Activated CD4-positive, alpha-beta T cell treated with anti-CD3 and anti-CD28 coated beads, Interleukin-2, amount 50 U/mL, for 48 hours (primary cell): ENCODE measurements around the gene DLG2.
"Not testable (repeated sequence)": the region's sequence is repeated elsewhere in the genome, so short reads cannot be mapped to it uniquely, and the experiment has no call there.

Experiments used
- DNase-seq, 2 experiments: peaks; one replicate each; pipeline ENCODE4 v3.0.0-alpha.2; 2020

The DLG2 gene

DNA sequence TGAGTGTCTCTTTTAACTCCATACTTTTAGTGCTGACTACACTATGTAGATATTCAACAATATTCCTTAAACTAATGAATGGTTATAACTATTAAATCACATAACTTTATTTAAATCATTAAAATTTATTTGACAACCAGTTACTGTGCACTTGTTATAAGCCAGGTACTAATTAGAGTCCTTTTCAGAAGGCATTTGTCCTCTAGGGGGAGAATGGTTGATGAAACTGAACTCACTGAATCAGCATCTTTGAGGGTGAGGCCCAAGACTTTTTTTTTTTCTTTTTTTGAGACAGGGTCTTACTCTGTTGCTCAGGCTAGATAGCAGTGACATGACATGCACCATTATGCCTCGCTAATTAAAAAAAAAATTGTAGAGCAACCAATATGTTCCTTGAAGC lies 1825.3 kb downstream of the DLG2 start:
- DNase-seq = no peak

GRCh38 chr11:83793310-83793709 lies 1833.8 kb downstream of the DLG2 start:
- no peak for DNase-seq

GRCh38 chr11:83791557-83791956 lies 1835.6 kb downstream of the DLG2 start:
- DNase-seq = no peak

- no peak for DNase-seq
Measured at GRCh38 chr11:83785942-83786341, 1841.2 kb downstream of the DLG2 start.

GRCh38 chr11:83784419-83784818 lies 1842.7 kb downstream of the DLG2 start:
- DNase-seq = no peak

DNA sequence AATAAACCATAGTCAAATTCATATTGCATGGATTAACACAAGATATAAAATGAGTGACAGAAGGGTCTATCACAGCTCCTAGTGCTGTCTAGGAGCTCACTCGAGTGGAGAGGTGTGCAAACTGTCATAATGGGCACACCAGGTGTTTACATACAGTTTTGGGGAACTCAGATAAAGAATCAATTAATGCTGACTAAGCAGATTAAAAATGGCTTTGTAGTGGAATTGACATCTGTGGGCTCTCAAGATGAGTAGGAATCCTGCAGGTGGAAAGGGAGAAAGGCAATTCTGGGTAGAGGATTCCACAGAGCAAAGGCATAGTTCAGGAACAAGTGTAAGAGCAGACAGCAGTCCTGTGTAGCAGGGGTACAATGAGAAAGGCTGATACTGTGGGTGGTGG lies 1844.8 kb downstream of the DLG2 start:
- no peak for DNase-seq

GRCh38 chr11:83779876-83780275 lies 1847.3 kb downstream of the DLG2 start:
- DNase-seq = no peak

DNA sequence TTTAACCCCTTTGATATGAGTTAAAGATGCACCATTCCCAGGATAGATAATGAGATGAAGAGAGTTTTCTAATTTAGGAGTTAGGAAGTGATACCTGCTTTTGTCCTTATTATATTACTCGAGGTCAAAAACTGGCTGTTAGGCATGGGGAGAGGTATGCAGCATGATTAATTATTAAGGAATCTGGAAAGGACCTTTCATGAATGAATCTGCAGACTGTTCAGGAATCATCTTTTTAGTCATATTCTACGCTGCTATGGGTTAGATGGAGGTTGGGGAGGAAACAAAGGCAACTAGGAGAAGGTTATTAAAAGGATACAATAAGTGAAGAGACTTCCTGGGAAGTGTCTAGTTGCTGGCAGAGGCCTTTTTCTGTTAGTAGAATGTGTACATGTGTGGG lies 1848.5 kb downstream of the DLG2 start:
- DNase-seq = no peak

GRCh38 chr11:83773950-83774880 lies 1852.9 kb downstream of the DLG2 start:
- no peak for DNase-seq

DNA sequence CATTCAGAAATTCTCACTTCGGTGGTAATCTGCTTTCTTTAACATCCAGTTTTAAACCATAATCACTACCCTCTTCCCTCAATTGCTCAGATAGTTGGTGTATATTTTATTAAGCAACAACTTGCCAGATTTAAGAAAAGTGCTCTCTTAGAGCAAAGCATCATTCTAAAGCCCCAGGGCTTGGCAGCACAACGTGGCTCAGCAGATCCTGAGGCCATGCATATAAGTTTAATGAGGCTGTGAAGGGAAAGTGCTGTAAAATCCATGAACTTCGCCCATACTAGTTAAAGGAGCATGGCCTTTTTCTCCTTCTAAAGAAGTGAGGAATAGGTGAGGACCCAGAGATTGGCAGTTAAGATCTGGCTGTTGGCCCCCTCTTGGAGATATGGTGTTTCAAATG lies 1858.7 kb downstream of the DLG2 start:
- DNase-seq = no peak

GRCh38 chr11:83766932-83767331 lies 1860.2 kb downstream of the DLG2 start:
- no peak for DNase-seq

GRCh38 chr11:83764643-83765042 lies 1862.5 kb downstream of the DLG2 start:
- no peak for DNase-seq

- no peak for DNase-seq
Measured at GRCh38 chr11:83760932-83761331, 1866.2 kb downstream of the DLG2 start.

- DNase-seq = no peak
Measured at GRCh38 chr11:83759148-83759547, 1868.0 kb downstream of the DLG2 start.

- no peak for DNase-seq
Measured at GRCh38 chr11:83751041-83751440, 1876.1 kb downstream of the DLG2 start.

DNA sequence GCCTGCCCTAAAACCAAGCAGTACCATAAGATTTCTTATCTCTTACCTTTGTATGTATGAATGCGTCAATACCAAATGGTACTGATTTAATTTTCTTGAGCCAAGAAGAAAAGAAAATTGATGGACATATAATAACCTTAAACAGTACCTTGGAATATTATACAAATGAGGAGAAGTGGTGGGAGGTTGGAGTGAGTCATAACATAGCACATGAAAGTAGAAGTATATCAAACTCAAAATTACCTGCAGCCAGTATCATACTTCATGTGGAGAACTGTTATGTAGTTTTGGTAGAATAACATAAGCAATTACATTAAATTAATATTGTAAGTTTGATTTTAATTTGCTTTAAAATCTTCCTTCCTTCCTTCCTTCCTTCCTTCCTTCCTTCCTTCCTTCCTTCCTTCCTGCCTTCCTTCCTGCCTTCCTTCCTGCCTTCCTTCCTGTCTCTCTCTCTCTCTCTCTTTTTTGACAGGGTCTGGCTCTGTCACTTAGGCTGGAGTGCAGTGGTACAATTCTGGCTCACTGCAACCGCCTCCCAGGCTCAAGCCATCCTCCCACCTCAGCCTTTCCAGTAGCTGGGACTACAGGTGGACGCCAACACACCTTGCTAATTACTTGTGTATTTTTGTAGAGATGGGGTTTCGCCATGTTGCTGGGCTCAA lies 1880.1 kb downstream of the DLG2 start:
- no peak for DNase-seq

DNA sequence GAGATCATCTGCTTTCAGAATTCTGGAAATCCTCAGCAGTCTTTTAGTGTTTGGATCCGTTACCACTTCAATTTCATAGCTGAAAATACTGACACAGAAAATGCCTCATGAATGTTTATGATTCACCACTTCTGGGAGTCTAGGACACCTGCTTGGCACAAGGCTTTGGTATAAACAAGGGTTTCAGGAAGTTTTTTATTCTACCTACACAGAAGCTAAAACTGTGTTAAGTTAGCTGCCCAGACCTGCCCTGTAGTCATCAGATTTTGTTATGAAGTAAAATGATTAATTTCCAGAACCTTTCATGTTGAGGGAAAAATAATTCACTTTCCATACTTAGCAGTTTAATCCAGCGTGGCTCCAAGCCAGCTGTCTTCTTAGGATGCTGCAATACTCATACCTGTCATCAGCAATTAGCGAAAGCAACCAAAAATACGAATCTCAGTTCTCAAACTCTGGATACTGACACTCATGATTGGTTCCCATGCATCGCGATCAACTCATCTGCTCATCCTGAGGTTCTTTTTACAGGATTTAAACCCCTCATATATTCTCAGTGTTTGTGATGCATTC lies 1882.4 kb downstream of the DLG2 start:
- no peak for DNase-seq

DNA sequence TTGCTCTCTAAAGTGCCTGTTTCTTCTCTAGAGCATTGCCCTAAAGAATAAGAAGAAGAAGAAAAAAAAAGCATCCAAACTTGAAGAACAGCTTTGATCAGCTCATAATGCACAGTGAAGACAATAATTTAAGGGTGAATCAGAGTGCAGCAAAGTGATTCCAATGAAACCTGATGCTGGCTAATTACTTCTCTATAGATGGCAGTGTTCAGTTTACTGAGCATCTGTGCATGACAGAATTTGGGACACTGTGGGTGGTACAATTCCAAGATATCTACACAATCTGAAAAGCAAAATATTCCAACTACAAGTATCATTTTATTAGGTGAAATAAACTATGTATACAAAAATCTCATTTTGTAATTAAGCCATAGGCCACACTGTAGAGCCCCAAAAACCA lies 1890.5 kb downstream of the DLG2 start:
- DNase-seq = no peak

- no peak for DNase-seq
Measured at GRCh38 chr11:83734120-83734519, 1893.0 kb downstream of the DLG2 start.

DNA sequence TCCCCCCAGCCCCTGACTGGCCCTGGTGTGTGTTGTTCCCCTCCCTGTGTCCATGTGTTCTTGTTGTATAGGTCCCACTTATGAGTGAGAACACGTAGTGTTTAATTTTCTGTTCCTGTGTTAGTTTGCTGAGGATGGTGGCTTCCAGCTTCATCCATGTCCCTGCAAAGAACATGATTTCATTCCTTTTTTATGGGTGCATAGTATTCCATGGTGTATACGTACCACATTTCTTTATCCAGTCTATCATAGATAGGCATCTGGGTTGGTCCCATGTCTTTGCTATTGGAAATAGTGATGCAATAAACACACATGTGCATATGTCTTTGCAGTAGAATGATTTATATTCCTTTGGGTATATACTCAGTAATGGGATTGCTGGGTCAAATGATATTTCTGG lies 1895.9 kb downstream of the DLG2 start:
- DNase-seq = not testable (repeated sequence)

GRCh38 chr11:83728281-83728680 lies 1898.9 kb downstream of the DLG2 start:
- DNase-seq = no peak

DNA sequence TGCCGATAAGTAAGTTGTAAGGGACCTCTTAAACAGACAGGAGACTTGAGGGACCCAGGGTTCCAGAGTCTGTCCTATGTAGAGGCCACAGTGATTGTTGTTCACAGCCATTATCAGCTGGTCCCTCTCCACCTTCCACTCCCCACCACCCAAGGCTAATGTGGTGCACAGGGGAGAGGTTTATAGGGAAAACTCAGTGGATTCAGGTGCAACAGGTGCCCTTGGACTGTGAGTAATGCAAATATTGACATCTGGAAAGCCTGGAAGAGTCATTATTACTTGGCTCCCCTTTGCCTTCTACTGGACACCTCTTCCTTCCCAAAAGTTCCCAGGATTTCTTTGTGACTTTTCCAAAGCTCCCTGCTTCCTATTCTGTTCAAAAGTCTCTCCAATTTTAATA lies 1899.9 kb downstream of the DLG2 start:
- no peak for DNase-seq

DNA sequence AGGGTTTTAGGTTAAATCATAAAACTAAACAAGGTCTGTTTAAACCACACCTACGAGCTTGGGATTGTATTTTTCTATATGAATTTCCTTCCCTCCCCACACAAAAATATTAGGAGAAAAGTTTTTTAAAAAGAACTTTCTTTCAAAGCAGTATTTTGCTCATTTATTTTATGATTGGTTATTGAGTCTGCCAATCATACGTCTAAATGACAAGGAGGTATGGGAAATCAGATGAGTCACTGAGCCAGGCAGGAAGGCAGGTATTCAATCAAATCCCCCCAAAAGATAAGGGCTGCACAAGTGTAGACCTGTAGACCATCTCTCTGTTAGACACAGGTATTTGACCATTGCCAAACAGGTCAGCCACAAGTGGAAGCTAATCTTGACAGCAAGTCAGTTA lies 1900.8 kb downstream of the DLG2 start:
- no peak for DNase-seq

DNA sequence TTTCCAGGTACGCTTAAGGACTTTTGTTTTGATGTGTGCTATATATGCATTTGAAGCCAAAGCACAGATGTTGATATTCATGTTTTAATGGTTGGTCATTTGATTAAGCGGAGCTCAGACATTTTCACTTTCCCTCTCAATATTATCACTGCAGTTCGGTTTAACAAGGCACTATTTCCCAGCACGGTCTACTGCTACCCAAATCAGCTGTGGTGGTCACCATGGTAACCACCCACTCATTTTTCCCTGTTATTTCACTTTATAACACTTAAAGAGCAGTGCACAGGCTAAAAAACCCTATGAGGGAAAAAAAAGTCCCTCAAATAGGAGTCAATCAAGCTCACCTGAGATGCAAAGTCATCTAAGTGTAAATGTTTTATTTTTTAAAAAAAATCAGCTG lies 1901.4 kb downstream of the DLG2 start:
- no peak for DNase-seq
